Germinal center (tissue), 1 donor: Measurements from ENCODE around the gene GPX2.
A peak's percentile ranks its signal among the peaks of the same experiment; 100 is the strongest.
"Not testable (repeated sequence)": the region's sequence is repeated elsewhere in the genome, so short reads cannot be mapped to it uniquely, and the experiment has no call there.

Source experiments
- DNase-seq: peaks from one replicate; pipeline ENCODE4 v3.0.0; 2012; ENCODE audit warnings: mixed read lengths, low spot score

The GPX2 gene

DNA sequence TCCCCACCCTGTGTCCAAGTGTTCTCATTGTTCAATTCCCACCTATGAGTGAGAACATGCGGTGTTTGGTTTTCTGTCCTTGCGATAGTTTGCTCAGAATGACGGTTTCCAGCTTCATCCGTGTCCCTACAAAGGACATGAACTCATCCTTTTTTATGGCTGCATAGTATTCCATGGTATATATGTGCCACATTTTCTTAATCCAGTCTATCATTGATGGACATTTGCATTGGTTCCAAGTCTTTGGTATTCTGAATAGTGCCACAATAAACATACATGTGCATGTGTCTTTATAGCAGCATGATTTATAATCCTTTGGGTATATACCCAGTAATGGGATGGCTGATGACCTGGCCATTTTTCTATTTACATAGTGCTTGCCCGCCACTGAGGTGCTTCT, 29.1 kb downstream of the GPX2 start:
- DNase-seq, result not testable (repeated sequence)

- no peak for DNase-seq
Observed at GRCh38 chr14:64912261-64912660, 30.3 kb downstream of the GPX2 start.

GRCh38 chr14:64910847-64911495, 31.6 kb downstream of the GPX2 start:
- no peak for DNase-seq

DNA sequence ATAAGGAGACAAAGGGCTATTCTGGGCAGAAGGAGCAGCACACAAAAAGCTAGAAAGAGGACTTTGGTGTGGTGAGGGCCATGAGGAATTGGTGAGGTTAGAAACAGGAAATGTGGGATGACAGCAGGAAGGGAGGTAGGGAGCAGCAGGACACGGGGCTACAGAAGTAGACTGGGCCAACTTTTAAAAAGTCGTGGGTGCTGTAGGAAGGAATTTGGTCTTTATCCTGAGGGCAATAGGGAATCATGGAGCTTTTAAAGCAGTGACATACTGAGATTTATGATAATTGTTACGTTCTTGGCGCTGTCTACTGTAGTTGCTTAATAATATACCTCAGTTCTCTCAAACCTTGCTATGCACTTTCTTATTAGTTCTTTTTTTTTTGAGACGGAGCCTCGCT, 36.5 kb downstream of the GPX2 start:
- DNase-seq, result no peak

DNA sequence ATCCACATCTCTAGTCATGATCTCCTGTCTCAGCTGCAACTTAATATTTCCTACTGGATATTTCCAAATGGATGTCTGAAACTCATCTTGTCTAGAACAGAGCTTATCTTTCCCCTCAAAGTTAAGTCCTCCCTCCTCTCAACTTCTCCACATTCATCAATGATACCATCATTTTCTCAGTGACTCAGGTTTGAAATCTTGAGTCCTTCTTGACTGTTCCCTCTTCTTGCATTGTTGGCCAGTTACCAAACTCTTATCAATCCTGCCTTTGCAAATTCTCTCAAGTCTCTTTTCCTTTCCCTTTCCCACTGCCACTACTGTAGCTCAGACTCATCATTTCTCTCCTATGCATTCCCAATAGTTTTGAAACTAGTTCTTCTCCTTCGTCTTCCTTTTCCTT, 42.6 kb downstream of the GPX2 start:
- DNase-seq, result no peak

- peak; percentile 24 for DNase-seq
Observed at GRCh38 chr14:64891839-64892375, 50.6 kb downstream of the GPX2 start.

- no peak for DNase-seq
Observed at GRCh38 chr14:64891173-64891838, 51.2 kb downstream of the GPX2 start.

DNA sequence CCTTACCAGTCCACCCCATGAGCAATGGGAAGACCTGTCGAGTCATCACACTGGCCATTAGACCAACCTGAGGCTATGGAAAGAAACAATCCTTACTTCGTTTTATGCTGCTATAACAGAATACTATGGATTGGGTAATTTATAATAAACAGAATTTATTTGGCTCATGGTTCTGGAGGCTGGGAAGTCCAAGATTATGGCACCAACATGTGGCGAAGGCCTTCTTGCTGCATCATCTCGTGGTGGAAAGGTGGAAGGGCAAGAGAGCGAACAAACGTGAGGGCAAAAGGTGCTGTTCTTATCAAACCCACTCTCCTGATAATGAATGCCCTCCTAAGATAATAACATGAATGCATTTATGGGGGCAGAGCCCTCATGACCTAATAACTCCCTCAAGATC, 53.2 kb downstream of the GPX2 start:
- DNase-seq, result no peak
